Neutrophil (primary cell): ENCODE data around the gene HNRNPC.

Experiments
- H3K27ac ChIP-seq: fragments of 200-600 bp; sonication (generic); 2 replicates; pipeline ENCODE4 v1.5.1; 2016; ENCODE audit warnings: mild to moderate bottlenecking, moderate library complexity
- H3K27me3 ChIP-seq: fragments of 200-600 bp; sonication (generic); 2 replicates; pipeline ENCODE4 v1.6.0; 2016; ENCODE audit warnings: mild to moderate bottlenecking
- H3K36me3 ChIP-seq: fragments of 200-600 bp; sonication (generic); 2 replicates; pipeline ENCODE4 v1.5.1; 2017
- H3K4me1 ChIP-seq, 2 experiments: fragments of 200-600 bp in 1 of 2; sonication (generic) in 1 of 2; 1 replicate in 1 of 2; 2 replicates in 1 of 2; pipeline versions ENCODE4 v1.5.1 to v1.6.1; 2013 to 2016; ENCODE audit warnings: low read depth in 1 of 2, low read length in 1 of 2, mild to moderate bottlenecking in 1 of 2, moderate library complexity in 1 of 2; ENCODE audit not compliant: control insufficient read depth in 1 of 2, insufficient read depth in 1 of 2
- H3K4me3 ChIP-seq, 2 experiments: fragments of 200-600 bp in 1 of 2; sonication (generic) in 1 of 2; 1 replicate in 1 of 2; 2 replicates in 1 of 2; pipeline ENCODE4 v1.5.1; 2013 to 2016; ENCODE audit warnings: low read depth in 1 of 2, low read length in 1 of 2, mild to moderate bottlenecking in 1 of 2, moderate library complexity in 1 of 2
- H3K9me3 ChIP-seq: fragments of 200-600 bp; sonication (generic); 2 replicates; pipeline ENCODE4 v1.5.1; 2016
- TF ChIP-seq, protein P1 (sequence below): fragments of 200-600 bp; sonication (generic); IDR thresholded peaks from 2 replicates; pipeline ENCODE4 v1.5.1; 2016; ENCODE audit warnings: antibody characterized with exemption

Gene HNRNPC

DNA sequence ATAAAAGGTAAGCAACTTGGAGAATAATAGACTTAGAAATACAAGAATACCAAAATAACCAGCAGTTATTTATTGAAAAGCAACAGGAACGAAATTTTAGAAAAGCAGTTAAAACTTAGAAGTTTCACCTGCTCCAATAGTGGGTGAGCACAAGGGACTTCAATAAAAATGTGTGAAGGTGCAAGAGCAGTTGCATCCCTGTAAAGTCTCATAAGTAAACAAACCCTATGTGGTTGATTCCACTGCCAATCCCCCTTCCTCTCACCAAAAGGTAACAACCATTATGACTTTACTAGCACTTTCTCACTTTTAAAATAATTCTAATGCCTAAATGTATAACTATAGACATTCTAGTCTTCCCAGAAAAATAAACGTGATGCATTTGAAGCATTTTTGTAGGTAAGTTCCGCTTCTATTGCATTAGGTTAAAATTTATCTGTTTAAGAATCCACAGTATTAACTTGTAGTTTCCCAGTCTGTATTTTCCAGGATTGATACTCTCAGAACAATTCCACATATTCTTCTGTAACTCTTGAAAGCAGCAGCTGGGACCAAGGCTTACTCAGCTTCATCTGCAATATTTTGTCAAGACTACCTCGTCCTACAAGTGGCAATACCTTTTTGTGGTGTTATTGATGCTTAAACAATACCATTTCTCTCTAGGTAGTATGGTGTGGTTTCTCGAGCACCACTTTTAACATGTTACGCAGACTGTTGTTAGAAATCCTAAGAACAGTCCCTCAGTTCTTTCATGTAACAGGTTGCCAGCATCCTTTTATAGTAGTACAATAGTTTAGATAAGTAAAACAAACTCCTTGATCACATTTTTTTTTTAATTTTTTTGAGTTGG lies 32.1 kb downstream of the HNRNPC start:
- no peaks in the 10 kb centered on the region for H3K9me3 ChIP-seq
- H3K36me3 ChIP-seq, result peaks cover 26% of the 10 kb centered on the region
- no peaks in the 10 kb centered on the region for H3K27me3 ChIP-seq
- no peaks in the 10 kb centered on the region for H3K4me1 ChIP-seq
- no peak overlapping the region for H3K27ac ChIP-seq
- TF ChIP-seq, protein P1, sequence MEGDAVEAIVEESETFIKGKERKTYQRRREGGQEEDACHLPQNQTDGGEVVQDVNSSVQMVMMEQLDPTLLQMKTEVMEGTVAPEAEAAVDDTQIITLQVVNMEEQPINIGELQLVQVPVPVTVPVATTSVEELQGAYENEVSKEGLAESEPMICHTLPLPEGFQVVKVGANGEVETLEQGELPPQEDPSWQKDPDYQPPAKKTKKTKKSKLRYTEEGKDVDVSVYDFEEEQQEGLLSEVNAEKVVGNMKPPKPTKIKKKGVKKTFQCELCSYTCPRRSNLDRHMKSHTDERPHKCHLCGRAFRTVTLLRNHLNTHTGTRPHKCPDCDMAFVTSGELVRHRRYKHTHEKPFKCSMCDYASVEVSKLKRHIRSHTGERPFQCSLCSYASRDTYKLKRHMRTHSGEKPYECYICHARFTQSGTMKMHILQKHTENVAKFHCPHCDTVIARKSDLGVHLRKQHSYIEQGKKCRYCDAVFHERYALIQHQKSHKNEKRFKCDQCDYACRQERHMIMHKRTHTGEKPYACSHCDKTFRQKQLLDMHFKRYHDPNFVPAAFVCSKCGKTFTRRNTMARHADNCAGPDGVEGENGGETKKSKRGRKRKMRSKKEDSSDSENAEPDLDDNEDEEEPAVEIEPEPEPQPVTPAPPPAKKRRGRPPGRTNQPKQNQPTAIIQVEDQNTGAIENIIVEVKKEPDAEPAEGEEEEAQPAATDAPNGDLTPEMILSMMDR, result no peak
- no peak overlapping the region for H3K4me3 ChIP-seq

DNA sequence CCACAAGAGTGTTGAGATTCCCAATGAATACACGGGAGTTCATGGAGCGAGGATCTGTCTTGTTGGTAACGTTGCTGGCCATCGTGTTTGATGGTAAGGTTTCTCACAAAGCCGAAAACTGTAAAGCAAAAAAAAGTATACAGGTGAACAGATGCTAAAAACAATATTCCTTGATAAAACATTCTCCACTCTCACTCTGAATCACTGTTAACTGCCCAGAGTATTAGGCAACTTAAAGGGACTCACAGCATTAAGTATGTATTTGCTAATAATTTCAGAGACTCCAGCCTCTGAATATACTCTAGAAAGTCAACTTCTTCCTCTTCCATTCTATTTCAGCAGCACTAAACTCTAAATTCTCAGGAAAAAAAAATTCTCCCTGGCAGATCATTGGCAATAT lies 35.1 kb downstream of the HNRNPC start:
- Histone ChIP-seq H3K4me1 (no peaks in the 10 kb centered on the region), H3K27ac (no peak overlapping the region), H3K36me3 (peaks cover 53% of the 10 kb centered on the region), H3K4me3 (no peak overlapping the region), H3K27me3 (no peaks in the 10 kb centered on the region), H3K9me3 (no peaks in the 10 kb centered on the region)
- TF ChIP-seq, protein P1, result no peak

DNA sequence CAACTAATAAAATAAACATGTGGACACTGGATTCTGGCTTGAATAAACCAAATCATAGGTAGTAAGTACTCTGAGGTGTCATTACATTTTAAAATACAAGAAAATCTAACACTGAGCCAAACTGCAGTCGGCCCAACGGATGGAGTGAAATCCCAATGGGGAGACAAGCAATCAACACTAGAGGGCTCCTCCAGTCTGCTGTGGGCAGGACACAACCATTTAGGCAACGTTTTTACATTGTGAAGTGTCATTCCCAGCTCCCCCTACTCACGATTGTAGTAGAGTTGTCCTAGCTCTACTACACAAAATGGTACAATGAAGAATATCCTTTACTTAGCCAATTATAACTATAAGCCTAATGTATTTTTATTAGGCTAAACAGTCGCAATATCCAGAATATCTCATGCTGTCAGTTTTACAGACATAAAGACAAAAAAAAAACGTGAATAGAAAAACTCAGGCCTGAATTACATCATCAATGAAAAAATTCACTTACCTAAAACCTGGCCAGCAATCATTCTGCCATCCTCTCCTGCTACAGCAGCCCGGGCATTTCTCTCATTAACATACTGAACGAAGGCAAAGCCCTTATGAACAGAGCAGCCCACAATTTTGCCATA lies 35.7 kb downstream of the HNRNPC start:
- TF ChIP-seq, protein P1, result no peak
- Histone ChIP-seq H3K4me1 (no peaks in the 10 kb centered on the region), H3K36me3 (peaks cover 58% of the 10 kb centered on the region), H3K4me3 (no peak overlapping the region), H3K27me3 (no peaks in the 10 kb centered on the region), H3K27ac (no peak overlapping the region), H3K9me3 (no peaks in the 10 kb centered on the region)

DNA sequence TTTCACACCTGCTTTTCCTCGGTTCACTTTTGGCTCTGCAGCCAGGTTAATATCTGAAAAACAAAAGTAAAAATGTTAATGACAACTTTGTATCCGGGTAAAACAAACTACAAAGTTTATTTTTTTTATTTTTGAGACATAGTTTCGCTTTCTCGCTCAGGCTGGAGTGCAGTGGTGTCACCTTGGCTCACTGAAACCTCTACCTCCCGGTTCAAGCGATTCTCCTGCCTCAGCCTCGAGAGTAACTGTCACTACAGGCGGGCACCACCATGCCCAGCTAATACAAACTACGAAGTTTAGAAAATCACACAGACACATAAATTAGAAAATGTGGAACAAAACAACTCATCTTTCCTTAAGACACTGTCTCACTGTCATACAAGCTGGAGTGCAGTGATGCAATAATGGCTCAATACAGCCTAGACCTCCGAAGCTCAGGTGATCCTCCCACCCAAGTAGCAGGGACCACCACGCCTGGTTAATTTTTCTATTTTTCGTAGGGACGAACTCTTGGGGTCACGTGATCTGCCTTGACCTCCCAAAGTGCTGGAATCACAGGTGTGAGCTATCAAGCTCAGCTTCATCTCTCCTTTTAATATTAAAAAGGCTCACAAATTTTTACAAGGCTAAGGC lies 38.1 kb downstream of the HNRNPC start:
- no peaks in the 10 kb centered on the region for H3K9me3 ChIP-seq
- no peaks in the 10 kb centered on the region for H3K4me1 ChIP-seq
- TF ChIP-seq, protein P1, result no peak
- H3K27ac ChIP-seq, result no peak overlapping the region
- no peaks in the 10 kb centered on the region for H3K27me3 ChIP-seq
- no peak overlapping the region for H3K4me3 ChIP-seq
- H3K36me3 ChIP-seq, result peaks cover 82% of the 10 kb centered on the region

DNA sequence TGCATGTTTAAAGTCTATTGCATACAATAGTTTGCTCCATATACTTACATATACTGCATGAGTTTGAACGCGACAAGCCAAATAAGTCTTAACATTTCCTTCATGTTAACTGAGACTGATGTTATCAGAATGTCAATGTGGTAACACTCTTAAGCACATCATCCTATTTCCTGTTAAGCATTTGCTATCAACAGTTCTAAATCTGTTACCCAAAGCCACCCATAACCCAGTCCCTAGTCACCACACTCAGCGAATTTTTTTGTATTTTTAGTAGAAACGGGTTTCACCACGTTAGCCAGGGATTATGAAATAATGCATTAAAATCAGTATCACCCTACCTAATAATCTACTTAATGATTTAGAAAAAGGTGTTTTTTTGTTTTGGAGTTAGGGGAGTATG lies 39.4 kb downstream of the HNRNPC start:
- H3K27ac ChIP-seq, result no peak overlapping the region
- no peaks in the 10 kb centered on the region for H3K9me3 ChIP-seq
- TF ChIP-seq, protein P1, result no peak
- H3K4me3 ChIP-seq, result no peak overlapping the region
- H3K27me3 ChIP-seq, result no peaks in the 10 kb centered on the region
- H3K36me3 ChIP-seq, result peaks cover 96% of the 10 kb centered on the region
- no peaks in the 10 kb centered on the region for H3K4me1 ChIP-seq
